ENCODE measurements around the gene VASN.

- TF ChIP-seq CTCF (IDR thresholded peaks at IDR 0.05; ENCODE audit: low read length) (no peak), EZH2 (optimal IDR thresholded peaks at IDR 0.05; ENCODE audit: low read depth, low read length) (no peak)
Measured at GRCh38 chr16:4428500-4428899, 56.9 kb downstream of the VASN start.
